ENCODE data around the gene POLH.
"Not testable (repeated sequence)": the region's sequence is repeated elsewhere in the genome, so short reads cannot be mapped to it uniquely, and the experiment has no call there.

POLH gene

GRCh38 chr6:43579171-43579570 is 3.2 kb downstream of the POLH start:
- Histone ChIP-seq H3K27me3 (ENCODE audit: insufficient read depth, insufficient read length) (no peaks in the 10 kb centered on the region), H3K4me1 (ENCODE audit: insufficient read depth, insufficient read length) (no peaks in the 10 kb centered on the region), H3K9ac (ENCODE audit: insufficient read length, low read depth) (no peak overlapping the region), H3K9me3 (ENCODE audit: insufficient read depth, low read length) (no peaks in the 10 kb centered on the region), H3K36me3 (ENCODE audit: insufficient read depth, insufficient read length, low read length) (peaks cover 28% of the 10 kb centered on the region), H3K4me3 (ENCODE audit: insufficient read length, low read depth) (no peak overlapping the region)
- no peak for DNase-seq (ENCODE audit: low read depth, low spot score)
- TF ChIP-seq ZNF274 (IDR thresholded peaks at IDR 0.05; ENCODE audit: low read depth, low read length) (no peak), YY1 (IDR thresholded peaks at IDR 0.05; ENCODE audit: insufficient read depth, insufficient read length) (no peak), SUZ12 (IDR thresholded peaks at IDR 0.05; ENCODE audit: extremely low read depth, insufficient read depth, insufficient read length) (no peak)

DNA sequence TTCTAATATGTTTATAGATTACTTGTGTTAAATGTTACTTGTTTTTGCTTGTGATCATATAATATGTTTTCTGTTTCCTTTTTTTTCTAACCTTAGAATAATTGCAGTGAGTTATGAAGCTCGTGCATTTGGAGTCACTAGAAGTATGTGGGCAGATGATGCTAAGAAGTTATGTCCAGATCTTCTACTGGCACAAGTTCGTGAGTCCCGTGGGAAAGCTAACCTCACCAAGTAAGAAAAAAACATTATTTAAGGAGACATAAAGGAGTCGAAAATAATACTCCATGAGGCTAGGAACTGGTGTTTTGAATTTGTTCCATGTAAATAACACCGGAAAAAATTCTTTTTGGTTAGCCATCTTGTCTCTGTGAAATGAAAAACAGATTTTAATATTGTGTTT is 6.9 kb downstream of the POLH start:
- TF ChIP-seq ZNF274 (IDR thresholded peaks at IDR 0.05; ENCODE audit: low read depth, low read length): no peak
- no peak for TF ChIP-seq SUZ12 (IDR thresholded peaks at IDR 0.05; ENCODE audit: extremely low read depth, insufficient read depth, insufficient read length)
- TF ChIP-seq YY1 (IDR thresholded peaks at IDR 0.05; ENCODE audit: insufficient read depth, insufficient read length): no peak
- no peak overlapping the region for H3K9ac ChIP-seq (ENCODE audit: insufficient read length, low read depth)
- no peak overlapping the region for H3K4me3 ChIP-seq (ENCODE audit: insufficient read length, low read depth)
- DNase-seq (ENCODE audit: low read depth, low spot score): no peak
- H3K9me3 ChIP-seq (ENCODE audit: insufficient read depth, low read length): no peaks in the 10 kb centered on the region
- H3K4me1 ChIP-seq (ENCODE audit: insufficient read depth, insufficient read length): no peaks in the 10 kb centered on the region
- H3K27me3 ChIP-seq (ENCODE audit: insufficient read depth, insufficient read length): no peaks in the 10 kb centered on the region
- H3K36me3 ChIP-seq (ENCODE audit: insufficient read depth, insufficient read length, low read length): peaks cover 54% of the 10 kb centered on the region

DNA sequence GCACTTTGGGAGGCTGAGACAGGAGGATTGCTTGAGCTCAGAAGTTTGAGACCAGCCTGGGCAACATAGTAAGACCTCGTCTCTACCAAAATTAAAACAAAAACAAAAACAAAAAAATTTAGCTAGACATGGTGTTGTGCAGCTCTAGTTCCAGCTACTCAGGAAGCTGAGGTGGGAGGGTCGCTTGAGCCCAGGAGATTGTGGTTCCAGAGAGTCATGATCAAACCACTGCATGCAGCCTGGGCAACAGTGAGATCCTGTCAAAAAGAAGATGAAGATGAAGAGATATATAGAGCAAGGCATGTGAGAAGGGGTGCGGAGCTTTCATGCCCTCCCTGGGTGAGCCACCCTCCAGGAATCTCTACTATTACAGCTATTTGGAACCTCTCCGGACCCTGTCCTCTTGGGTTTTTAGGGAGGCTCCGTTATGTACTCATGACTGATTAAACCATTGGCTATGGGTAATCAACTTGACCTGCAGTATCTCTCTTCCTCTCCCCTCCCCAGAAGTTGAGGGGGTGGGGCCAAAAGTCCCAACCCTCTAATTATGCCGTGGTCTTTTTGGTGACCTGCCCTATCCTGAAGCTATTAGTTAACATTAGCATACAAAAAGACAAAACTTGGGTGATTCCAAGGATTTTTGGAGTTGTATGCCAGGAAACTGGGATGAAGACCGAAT is 9.0 kb downstream of the POLH start:
- H3K36me3 ChIP-seq (ENCODE audit: insufficient read depth, insufficient read length, low read length): peaks cover 47% of the 10 kb centered on the region

GRCh38 chr6:43588194-43588593 is 12.2 kb downstream of the POLH start:
- Histone ChIP-seq H3K4me1 (ENCODE audit: insufficient read depth, insufficient read length) (no peaks in the 10 kb centered on the region), H3K9ac (ENCODE audit: insufficient read length, low read depth) (no peak overlapping the region), H3K4me3 (ENCODE audit: insufficient read length, low read depth) (no peak overlapping the region), H3K36me3 (ENCODE audit: insufficient read depth, insufficient read length, low read length) (peaks cover 41% of the 10 kb centered on the region), H3K27me3 (ENCODE audit: insufficient read depth, insufficient read length) (no peaks in the 10 kb centered on the region), H3K9me3 (ENCODE audit: insufficient read depth, low read length) (no peaks in the 10 kb centered on the region)
- DNase-seq (ENCODE audit: low read depth, low spot score): no peak
- TF ChIP-seq ZNF274 (IDR thresholded peaks at IDR 0.05; ENCODE audit: low read depth, low read length) (no peak), YY1 (IDR thresholded peaks at IDR 0.05; ENCODE audit: insufficient read depth, insufficient read length) (no peak), SUZ12 (IDR thresholded peaks at IDR 0.05; ENCODE audit: extremely low read depth, insufficient read depth, insufficient read length) (no peak)

More for the DNA sequence above, 9.0 kb downstream of the POLH start:
- DNase-seq (ENCODE audit: low read depth, low spot score): no peak
- H3K9ac ChIP-seq (ENCODE audit: insufficient read length, low read depth): no peak overlapping the region
- no peaks in the 10 kb centered on the region for H3K9me3 ChIP-seq (ENCODE audit: insufficient read depth, low read length)
- no peak overlapping the region for H3K4me3 ChIP-seq (ENCODE audit: insufficient read length, low read depth)
- no peaks in the 10 kb centered on the region for H3K4me1 ChIP-seq (ENCODE audit: insufficient read depth, insufficient read length)
- TF ChIP-seq YY1 (IDR thresholded peaks at IDR 0.05; ENCODE audit: insufficient read depth, insufficient read length) (no peak), ZNF274 (IDR thresholded peaks at IDR 0.05; ENCODE audit: low read depth, low read length) (no peak), SUZ12 (IDR thresholded peaks at IDR 0.05; ENCODE audit: extremely low read depth, insufficient read depth, insufficient read length) (no peak)
- no peaks in the 10 kb centered on the region for H3K27me3 ChIP-seq (ENCODE audit: insufficient read depth, insufficient read length)

GRCh38 chr6:43589564-43589963 is 13.6 kb downstream of the POLH start:
- not testable (repeated sequence) for H3K9ac ChIP-seq (ENCODE audit: insufficient read length, low read depth); H3K9me3 ChIP-seq (ENCODE audit: insufficient read depth, low read length); H3K4me1 ChIP-seq (ENCODE audit: insufficient read depth, insufficient read length); H3K27me3 ChIP-seq (ENCODE audit: insufficient read depth, insufficient read length); DNase-seq (ENCODE audit: low read depth, low spot score); H3K4me3 ChIP-seq (ENCODE audit: insufficient read length, low read depth)
- peaks cover 28% of the 10 kb centered on the region for H3K36me3 ChIP-seq (ENCODE audit: insufficient read depth, insufficient read length, low read length)

DNA sequence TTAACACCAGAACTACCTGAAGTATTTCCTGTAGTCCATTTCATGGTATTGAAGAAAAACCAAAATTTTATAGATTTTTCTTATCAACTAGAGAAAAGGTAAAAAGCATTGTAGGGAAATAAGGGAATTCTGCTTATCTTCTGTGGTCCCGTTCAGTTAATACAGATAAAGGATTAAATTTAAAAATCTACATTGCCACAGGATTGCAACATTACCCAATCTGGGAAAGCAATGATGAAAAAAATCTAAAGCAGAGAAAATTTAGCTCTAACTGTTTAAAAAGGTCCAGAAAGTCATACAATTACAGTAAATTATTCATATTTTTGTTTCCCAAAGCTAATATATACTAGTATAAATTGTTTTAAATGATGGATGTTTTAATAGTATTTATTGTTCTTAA is 18.0 kb downstream of the POLH start:
- Histone ChIP-seq H3K9me3 (ENCODE audit: insufficient read depth, low read length) (no peaks in the 10 kb centered on the region), H3K9ac (ENCODE audit: insufficient read length, low read depth) (no peak overlapping the region), H3K36me3 (ENCODE audit: insufficient read depth, insufficient read length, low read length) (peaks cover 15% of the 10 kb centered on the region), H3K4me1 (ENCODE audit: insufficient read depth, insufficient read length) (no peaks in the 10 kb centered on the region), H3K4me3 (ENCODE audit: insufficient read length, low read depth) (no peak overlapping the region), H3K27me3 (ENCODE audit: insufficient read depth, insufficient read length) (no peaks in the 10 kb centered on the region)
- TF ChIP-seq SUZ12 (IDR thresholded peaks at IDR 0.05; ENCODE audit: extremely low read depth, insufficient read depth, insufficient read length): no peak
- no peak for TF ChIP-seq YY1 (IDR thresholded peaks at IDR 0.05; ENCODE audit: insufficient read depth, insufficient read length)
- no peak for TF ChIP-seq ZNF274 (IDR thresholded peaks at IDR 0.05; ENCODE audit: low read depth, low read length)
- no peak for DNase-seq (ENCODE audit: low read depth, low spot score)

- H3K4me3 ChIP-seq (ENCODE audit: insufficient read length, low read depth): no peak overlapping the region
- no peak for DNase-seq (ENCODE audit: low read depth, low spot score)
- peaks cover 44% of the 10 kb centered on the region for H3K36me3 ChIP-seq (ENCODE audit: insufficient read depth, insufficient read length, low read length)
- H3K9me3 ChIP-seq (ENCODE audit: insufficient read depth, low read length): no peaks in the 10 kb centered on the region
- H3K9ac ChIP-seq (ENCODE audit: insufficient read length, low read depth): no peak overlapping the region
- no peaks in the 10 kb centered on the region for H3K4me1 ChIP-seq (ENCODE audit: insufficient read depth, insufficient read length)
- TF ChIP-seq SUZ12 (IDR thresholded peaks at IDR 0.05; ENCODE audit: extremely low read depth, insufficient read depth, insufficient read length): no peak
- TF ChIP-seq YY1 (IDR thresholded peaks at IDR 0.05; ENCODE audit: insufficient read depth, insufficient read length): no peak
- TF ChIP-seq ZNF274 (IDR thresholded peaks at IDR 0.05; ENCODE audit: low read depth, low read length): no peak
- H3K27me3 ChIP-seq (ENCODE audit: insufficient read depth, insufficient read length): no peaks in the 10 kb centered on the region
Measured at GRCh38 chr6:43600595-43600994, 24.6 kb downstream of the POLH start.

All from NT2/D1 (cell line).